ENCODE results near the gene NFKBIZ.
"Not testable (repeated sequence)": the region's sequence is repeated elsewhere in the genome, so short reads cannot be mapped to it uniquely, and the experiment has no call there.

NFKBIZ gene

DNA sequence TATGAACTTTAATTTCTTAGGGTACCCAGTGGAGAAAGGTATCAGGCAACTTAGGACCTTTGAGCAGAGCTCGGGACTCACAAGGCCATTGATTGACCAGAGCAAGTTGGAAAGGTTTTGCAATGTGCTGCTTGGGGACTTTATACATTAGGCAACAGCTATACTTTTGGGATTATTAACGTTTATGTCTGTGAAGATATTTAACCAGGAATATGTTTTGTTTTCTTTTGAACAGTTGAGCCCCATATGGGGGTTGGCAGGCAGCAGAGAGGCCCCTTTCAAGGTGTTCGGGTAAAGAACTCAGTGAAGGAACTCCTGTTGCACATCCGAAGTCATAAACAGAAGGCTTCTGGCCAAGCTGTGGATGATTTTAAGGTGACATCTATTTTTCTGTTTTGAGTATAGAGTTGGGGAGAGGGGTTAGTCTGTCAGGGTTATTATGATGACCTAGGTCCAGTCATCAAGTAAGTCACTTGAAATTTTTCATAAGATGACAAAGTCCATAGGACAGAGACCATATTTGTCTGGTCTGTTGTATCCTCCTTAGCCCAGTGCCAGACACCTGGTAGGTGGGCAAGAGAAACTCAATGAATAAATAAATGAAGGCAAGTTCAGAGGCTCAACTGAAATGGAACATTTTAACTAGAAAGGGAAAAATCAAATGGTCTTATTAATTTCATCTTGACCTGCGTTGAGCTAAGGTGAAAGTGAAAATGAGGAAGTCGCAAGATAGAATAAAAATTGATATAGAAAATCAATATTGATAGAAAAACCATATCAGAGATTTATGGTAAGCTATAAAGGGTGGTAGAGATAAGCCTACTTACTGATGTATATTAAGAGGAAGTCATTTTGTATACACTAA lies 2.8 kb downstream of the NFKBIZ start:
- no peak for DNase-seq

GRCh38 chr3:101852983-101853840 lies 3.9 kb downstream of the NFKBIZ start:
- no peak for DNase-seq

DNA sequence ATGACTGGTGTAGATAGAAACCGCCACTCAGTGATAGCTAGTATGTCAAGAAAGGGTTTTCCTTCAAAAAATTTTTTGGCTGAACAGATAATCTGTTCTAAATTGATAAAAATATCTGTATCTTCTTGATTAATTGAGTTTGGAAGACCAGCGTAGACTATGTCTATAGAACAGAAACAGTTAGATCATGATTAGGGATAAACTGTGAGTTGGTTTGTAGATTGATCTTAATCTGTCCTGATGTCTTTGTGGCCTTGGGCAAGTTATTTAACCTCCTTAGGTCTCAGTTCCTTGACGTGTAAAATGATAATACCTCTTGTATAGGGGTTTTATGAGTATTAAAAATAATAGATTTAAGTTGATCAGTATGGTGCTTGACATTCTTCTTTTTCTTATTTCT lies 4.7 kb downstream of the NFKBIZ start:
- no peak for DNase-seq

DNA sequence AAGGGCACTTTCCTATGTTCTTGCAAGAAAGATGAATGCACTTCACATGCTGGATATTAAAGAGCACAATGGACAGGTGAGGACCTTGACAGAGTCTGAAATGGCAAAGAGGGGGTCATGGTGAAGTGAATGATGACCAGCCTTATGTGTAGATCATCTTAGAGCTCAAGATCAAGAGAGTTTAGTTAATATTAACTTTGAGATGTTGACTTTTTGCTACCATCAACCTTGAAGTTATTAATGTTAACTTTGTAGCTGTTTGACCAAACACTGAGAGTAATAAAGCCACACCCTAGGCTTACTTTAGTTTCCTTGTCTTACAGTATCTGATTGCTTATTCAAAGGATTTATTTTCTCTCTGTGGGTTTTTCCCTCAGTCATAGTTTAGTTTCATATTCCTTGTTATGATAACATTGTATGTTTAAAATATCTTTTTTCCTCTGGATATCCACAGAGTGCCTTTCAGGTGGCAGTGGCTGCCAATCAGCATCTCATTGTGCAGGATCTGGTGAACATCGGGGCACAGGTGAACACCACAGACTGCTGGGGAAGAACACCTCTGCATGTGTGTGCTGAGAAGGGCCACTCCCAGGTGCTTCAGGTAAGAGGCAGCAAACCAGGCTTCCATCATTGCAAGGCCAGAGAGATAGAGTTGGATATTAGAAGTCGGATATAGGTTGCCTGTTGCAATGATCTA lies 5.4 kb downstream of the NFKBIZ start:
- no peak for DNase-seq

- DNase-seq: no peak
Observed at GRCh38 chr3:101857301-101857741, 8.0 kb downstream of the NFKBIZ start.

DNA sequence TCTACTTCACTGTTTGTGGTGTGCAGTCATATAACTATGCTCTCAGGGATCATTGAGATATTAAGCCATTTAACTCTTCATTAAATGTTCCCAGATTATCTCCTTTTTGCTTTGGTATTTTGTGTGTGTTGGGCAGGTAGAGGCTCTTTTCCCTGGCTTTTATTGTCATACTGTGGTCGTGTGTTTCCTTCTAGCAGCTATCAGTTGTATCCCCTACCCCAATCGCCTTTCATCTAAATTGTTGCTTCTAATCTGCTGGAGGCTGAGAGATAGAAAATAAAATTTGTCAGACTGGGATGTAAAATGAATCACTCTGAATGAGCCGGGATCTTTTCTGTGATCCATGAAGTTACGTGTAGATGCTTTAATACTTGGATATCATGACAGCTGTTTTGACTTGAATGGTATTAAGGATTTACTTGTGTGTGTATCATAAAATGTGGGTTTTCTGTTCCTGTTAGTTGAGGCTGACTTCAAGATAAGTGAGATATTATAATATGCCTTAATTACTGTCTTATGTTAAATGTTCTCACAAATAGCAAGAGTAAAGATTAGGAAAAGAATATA lies 9.2 kb downstream of the NFKBIZ start:
- DNase-seq: no peak

DNA sequence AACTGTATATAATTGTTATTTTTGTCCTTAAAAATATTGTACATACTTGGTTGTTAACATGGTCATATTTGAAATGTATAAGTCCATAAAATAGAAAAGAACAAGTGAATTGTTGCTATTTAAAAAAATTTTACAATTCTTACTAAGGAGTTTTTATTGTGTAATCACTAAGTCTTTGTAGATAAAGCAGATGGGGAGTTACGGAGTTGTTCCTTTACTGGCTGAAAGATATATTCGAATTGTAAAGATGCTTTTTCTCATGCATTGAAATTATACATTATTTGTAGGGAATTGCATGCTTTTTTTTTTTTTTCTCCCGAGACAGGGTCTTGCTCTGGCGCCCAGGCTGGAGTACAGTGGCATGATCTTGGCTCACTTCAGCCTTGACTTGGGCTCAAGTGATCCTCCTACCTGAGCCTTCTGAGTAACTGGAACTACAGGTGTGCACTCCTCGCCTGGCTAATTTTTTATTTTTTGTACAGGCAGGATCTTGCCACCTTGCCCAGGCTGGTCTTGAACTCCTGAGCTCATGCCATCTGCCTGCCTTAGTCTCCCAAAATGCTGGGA lies 10.7 kb downstream of the NFKBIZ start:
- no peak for DNase-seq

- DNase-seq: no peak
Observed at GRCh38 chr3:101861212-101861788, 12.0 kb downstream of the NFKBIZ start.

DNA sequence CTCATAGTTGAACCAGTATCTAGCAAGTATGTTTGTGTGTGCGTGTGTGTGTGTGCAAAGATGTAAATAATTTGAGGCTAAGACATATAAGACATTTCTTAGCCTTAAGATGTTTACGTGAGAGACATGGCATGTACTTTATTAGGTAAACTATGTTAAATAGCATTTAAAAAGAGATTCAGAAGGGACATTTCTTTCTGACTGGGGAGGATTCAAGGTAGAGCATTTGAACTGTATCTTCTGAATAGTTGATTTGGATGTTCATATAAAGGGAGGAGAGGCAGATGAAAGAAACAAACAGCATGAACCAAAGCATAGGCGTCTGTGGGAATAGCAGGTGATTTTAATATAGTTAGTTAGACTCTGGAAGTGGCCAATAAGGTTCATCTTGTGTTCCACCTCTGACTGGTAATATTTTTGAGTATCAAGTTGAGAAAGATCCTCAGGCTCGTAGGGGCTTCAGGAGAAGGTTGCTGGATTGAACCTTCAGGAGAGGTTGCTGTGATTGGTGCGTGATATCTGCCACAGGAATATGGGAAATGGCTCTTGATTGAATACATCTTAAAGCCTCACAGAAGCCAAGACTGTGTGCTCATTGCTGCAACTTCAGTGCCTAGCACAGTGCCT lies 12.6 kb downstream of the NFKBIZ start:
- no peak for DNase-seq

DNA sequence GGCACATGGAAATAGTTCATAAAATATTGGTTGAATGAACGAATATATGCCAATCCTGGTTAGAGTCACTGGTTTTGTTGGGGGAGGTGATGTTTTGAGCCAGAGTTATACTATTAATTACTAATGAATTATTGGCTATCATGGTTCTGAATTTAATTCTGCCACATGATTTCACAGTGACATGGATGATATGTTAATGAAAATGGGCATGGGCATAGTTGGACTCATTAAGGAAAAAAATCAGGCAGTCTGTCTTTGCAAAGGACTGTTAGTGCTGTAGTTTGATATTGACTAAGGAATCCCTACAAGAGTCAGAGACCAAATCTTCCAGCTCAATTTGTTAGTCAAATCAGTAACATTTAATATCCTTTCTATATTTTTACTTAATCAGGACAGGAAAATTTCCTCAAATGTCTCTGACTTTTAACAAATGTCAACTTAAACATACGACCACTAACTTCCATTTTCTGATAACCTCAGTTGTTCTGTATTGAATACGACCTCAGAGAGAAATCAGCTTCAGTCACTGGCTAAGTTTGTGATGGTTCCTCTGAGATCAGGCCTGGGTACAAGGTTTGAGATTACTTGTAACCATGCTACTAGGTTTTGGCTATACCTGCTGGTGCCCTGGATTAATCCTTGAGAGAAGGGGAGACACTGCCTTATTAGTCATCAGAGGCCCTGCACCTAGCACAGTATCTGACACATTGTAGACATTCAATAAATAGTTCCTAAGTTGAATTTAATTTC lies 13.3 kb downstream of the NFKBIZ start:
- no peak for DNase-seq

- DNase-seq: not testable (repeated sequence)
Observed at GRCh38 chr3:101864926-101865325, 15.6 kb downstream of the NFKBIZ start.

DNA sequence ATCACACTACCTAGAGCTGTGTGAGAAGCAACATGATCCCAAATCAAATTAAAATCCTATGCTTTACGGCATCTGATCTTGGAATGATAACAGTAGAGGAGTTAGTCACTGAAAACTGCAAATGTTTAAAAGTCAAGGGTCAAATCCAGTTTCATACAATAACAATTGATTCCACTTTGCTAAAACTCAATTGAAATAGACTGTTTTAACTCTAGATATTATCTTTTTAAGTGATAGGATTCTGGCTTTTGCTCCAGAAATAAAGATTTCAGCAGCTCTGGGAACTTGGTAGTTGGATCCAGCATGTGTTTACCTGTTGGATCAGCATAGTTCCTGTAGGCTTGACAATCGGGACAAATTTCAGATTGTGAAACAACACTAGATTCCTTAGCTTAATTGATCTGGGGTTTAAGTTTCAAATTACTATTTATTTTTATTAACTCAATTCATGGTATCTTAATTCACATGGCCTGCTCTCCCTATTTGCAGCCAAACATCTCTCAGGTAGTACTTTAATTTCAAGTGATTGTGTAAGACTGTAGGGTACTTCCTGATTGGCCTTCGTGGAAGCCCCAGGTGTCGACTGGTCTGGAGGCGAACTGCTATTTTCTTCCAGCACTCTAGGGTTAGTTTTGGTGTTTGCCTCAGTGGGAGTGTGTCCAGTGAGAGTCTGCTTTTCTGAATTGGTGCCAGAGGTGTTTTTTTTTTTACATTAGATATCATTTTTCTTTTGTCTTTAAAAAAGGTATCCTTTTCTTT lies 16.6 kb downstream of the NFKBIZ start:
- no peak for DNase-seq

GRCh38 chr3:101867511-101867910 lies 18.2 kb downstream of the NFKBIZ start:
- DNase-seq: no peak

- DNase-seq: no peak
Observed at GRCh38 chr3:101867996-101868395, 18.7 kb downstream of the NFKBIZ start.

DNA sequence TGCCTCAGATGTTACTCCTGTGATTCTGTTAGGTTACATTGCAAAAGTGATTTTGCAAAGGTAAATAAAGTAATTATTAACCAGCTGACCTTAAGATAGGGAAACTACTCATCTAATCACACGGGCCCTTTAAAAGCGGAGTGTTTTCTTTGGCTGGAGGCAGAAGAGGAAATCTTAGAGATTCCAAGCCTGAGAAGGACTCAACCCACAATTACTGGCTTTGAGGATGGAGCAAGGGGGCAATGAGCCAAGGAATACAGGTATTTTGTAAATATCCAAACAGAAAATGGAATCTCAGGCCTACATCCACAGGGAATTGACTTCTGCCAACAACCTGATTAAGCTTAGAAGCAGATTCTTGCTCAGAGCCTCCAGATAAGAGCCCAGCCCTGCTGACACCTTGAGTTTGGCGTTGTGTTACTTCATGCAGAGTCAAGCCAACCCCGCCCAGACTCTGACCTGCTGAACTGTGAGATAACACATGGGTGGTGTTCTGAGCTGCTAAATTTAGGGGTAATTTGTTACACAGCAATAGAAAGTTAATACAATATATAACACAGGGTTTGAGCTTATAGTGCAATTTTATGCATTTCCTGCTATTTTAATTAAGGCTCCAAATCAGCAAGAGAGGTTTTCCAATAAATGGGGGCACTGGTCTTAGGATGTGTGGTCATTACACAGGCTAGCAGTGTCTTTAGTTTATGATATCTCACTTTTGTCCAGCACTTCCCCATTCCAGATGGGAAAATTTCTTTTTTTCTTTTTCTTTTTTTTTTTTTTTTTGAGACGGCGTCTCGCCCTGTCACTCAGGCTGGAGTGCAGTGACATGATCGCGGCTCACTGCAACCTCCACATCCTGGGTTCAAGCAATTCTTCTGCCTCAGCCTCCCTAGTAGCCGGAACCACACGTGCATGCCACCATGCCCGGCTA lies 19.5 kb downstream of the NFKBIZ start:
- DNase-seq: no peak

DNA sequence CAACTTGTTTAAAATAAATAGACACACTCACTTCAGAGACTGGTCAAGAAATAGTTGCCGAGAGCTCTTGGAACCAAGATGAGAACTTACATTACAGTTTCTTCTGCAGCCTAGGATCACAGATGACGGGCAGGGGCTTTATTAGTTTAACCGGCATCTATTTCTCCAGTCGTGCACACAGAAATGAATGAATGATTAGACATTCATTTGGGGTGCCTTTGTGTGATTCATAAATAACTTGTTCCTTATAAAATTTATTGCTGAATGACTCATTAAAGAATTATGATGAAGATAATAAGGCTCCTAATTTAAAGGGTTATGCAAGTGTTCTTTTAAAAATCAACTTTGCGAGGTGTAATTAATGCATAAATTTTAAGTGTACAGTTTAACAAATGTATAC lies 20.8 kb downstream of the NFKBIZ start:
- DNase-seq: no peak

- no peak for DNase-seq
Observed at GRCh38 chr3:101873619-101874018, 24.3 kb downstream of the NFKBIZ start.

- no peak for DNase-seq
Observed at GRCh38 chr3:101876142-101876541, 26.8 kb downstream of the NFKBIZ start.

DNA sequence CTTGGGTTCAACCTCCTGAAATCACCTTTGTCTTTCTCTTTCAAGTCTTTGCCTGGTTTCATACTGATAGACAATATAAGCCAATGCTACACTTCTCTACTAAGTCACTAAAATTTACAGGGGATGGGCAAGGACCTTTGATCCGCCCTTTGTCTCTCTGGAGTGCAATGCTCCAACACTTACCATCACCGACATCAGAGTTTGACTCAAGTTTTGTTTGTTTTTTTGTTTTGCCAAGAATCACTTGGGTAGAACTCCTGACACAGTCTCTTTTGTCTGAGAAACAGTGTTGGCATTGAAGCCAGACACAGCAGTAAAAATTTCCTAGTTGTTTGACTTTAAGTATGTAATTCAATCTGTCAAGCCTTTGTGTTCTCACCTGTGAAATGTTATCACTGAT lies 29.3 kb downstream of the NFKBIZ start:
- DNase-seq: no peak
